Fibroblast of skin of right biceps (primary cell): ENCODE measurements around the gene CCDC191.

Source experiments
- DNase-seq: peaks from one replicate; pipeline ENCODE4 v3.0.0-alpha.2; 2013

The CCDC191 gene

DNA sequence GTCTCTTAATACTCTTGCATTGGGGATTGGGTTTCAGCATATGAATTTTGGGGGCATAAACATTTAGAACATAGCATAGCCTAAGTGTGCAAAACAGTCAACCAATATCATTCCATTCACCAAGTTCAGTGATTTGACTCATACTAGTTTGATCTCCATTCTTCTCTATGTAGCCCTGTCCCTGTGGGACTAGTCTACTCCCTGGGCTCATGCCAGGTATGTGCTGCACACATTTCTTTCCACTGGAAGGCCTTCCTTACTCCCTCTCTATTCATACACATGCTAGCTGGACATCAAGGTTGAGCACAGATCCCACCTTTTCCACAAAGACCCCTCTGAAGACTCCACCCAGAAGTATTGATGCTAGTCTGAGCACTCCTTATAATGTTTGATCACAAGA lies 103.4 kb downstream of the CCDC191 start:
- DNase-seq, result peak; percentile 43

DNA sequence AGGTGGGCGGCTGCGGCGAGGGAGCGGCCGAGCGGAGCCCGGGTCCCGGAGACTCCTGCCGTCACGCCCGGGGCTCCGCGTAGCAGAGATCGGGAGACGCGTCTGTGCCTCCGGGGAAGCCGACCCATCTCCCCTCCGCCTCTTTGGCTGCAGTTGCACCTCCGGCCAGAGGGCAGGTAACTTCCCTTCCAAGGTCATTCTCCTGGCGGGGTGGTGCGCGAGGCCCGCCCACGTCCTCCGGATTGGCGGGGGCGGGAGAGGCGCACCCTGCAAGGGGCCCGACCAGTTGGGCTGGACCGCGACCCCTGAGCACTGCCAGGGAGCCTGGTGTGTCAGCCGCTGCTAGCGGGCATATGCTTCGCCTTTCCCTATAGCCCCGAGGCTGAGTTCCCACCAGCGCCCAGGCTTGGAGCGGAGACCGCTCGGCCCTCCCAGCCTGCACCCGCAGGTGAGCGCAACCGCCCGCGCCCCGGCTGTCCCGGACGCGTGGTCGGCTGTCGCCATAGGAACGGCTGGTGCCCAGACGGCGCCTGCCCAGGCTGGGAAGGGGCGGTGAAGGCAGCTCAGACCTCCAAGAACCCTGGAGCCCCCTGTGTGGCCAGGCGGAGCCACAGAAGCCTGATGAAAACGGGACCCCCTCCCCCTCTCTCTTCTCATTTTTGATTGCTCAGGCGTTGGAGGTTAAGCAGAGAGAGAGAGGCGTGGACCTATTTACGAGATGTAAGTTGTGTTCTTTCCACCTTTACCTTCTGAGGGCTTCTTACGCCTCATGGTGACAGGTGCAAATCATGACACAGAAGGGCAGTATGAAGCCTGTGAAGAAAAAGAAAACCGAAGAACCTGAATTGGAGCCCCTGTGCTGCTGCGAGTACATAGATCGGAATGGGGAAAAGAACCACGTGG lies 108.1 kb downstream of the CCDC191 start:
- DNase-seq, result no peak

DNA sequence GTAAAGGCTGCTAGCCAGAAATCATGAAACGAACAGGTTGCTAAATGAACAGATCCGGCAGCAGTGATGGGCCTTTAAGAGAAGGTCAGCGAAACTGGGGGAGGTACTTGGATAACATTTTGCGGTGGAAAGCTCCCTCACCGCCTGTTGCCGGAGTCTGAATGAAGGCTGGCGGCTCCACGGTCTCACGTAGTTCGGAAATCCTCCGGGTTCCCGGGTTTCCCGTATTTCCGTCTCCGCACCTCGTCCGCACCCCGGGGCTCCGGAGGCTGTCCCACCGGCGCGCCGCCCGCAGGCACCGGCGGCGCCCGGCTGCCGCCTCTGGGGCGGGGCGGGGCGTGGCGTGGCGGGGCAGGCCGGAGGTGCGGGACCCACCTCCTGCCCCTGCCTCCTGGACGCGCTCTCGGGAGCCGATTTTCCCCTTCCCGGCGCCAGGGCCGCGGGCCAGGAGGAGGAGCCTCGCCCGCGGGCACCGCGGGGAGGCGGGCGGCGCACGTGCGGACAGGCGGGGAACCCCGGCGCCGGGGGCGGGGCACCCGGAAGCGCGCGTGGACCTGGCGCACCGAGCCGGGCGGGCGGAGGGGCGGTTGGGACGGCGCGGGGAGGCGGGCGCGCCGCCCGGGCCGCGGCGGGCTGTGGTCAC lies 108.8 kb downstream of the CCDC191 start, which contains the start of gene ZDHHC23:
TSS of gene ZDHHC23 (plus strand) at position 642 of the 643 bp plus-strand sequence. CDS start 790 bp downstream, outside the sequence.
- peak; percentile 38 for DNase-seq

DNA sequence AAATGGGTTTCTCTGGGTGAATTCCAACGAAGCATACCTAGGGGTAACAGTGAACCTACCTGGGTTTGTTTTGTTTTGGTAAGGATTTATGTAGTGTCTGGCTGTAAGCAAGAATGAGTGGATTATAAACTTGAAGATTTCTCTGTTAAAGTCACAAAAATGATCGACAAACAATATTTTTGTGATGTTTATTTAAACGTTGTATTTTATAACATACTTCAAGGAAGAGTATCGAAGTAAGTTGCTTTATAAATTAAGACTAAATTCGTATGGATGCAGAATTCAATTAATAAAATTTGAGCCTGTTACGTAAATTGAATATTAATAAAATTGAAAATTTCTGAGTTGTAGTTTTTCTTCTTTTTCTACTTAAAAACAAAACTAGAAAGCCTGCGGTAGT lies 109.5 kb downstream of the CCDC191 start:
- no peak for DNase-seq

DNA sequence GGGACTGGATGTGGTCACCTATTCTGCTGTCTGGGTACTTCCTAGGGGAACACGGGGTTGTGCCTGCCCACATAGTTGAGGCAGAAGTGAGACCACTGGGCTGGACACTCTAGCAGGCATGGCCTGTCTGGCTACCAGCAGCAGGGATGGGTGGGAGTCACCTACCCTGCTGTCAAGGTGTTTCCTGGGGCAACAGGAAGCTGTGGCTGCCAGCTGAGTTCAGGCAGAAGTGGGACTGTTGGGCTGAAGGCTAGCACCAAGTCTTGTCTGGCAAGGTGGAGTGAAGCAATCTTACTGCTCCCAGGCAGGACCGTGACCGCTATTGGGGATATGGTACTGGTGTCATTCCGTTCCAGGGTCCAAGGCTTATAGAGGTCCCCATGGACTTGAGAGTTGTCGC lies 128.8 kb downstream of the CCDC191 start:
- no peak for DNase-seq

DNA sequence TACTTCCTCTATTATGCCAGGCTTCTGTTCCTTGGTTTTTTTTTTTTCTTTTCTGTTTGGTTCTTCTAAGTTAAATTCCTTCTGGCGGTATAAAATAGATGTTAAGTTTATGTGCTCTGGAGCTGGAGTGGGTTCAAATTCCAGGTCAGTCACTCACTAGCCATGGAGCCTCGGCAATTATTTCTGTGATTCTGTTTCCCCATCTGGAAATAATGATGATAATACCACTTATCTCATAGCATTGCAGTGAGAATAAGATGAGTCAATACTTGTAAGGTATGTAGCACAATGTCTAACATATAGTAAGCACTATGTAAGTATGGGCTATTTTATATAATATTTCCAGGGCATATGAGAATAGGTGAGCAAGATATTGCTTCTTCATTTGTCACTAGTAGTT lies 141.7 kb downstream of the CCDC191 start:
- peak; percentile 95 for DNase-seq
